Suprapubic skin (tissue), 4 donors: Measurements from ENCODE around the gene MAP1LC3B. TPM values are rescaled to one million over a fixed set of nuclear protein-coding genes. Genes with fewer than 3 reads are reported as not detected.

Experiments
- DNase-seq, 2 donors: peaks; one replicate each; pipeline ENCODE4 v3.0.0-alpha.2; 2019; ENCODE audit warnings: low spot score in 2 of 2
- H3K27ac ChIP-seq: fragments of 200-600 bp; sonication (generic); one replicate; pipeline ENCODE4 v1.5.1; 2019
- H3K27me3 ChIP-seq: fragments of 200-600 bp; sonication (generic); one replicate; pipeline ENCODE4 v1.5.1; 2019
- H3K36me3 ChIP-seq: fragments of 200-600 bp; sonication (generic); one replicate; pipeline ENCODE4 v1.5.1; 2019
- H3K4me1 ChIP-seq: fragments of 200-600 bp; sonication (generic); one replicate; pipeline ENCODE4 v1.5.1; 2019
- H3K4me3 ChIP-seq: fragments of 200-600 bp; sonication (generic); one replicate; pipeline ENCODE4 v1.5.1; 2019; ENCODE audit warnings: mild to moderate bottlenecking
- H3K9me3 ChIP-seq: fragments of 200-600 bp; sonication (generic); one replicate; pipeline ENCODE4 v1.5.1; 2019
- CTCF ChIP-seq, 2 donors: fragments of 200-600 bp in 1 of 2; fragments of 450-650 bp in 1 of 2; sonication (generic) in 1 of 2; IDR thresholded peaks; one replicate each; pipeline ENCODE4 v1.5.1; 2016 to 2019; ENCODE audit warnings: antibody characterized with exemption in 2 of 2, mild to moderate bottlenecking in 1 of 2, moderate library complexity in 1 of 2
- EP300 ChIP-seq: sonication (generic); formaldehyde crosslinking; IDR thresholded peaks from one replicate; pipeline ENCODE4 v1.6.1; 2017; ENCODE audit warnings: antibody characterized with exemption
- POLR2A ChIP-seq, 2 donors: fragments of 450-650 bp; IDR thresholded peaks; one replicate each; pipeline ENCODE4 v1.6.1; 2017; ENCODE audit warnings: antibody characterized with exemption in 2 of 2, mild to moderate bottlenecking in 2 of 2, moderate library complexity in 2 of 2
- POLR2AphosphoS5 ChIP-seq, 3 donors: sonication (generic); formaldehyde crosslinking; IDR thresholded peaks; one replicate each; pipeline ENCODE4 v1.6.1; 2017; ENCODE audit warnings: antibody characterized with exemption in 3 of 3
- WGBS: methylation state at CpG from one replicate; pipeline ENCODE4 v1.1.5; 2018; 5-methylcytosine and 5-hydroxymethylcytosine counted together
- total RNA-seq, 4 donors: library from RNA; depleted of rRNA; stranded (reverse); fragments of >200 nt; gene quantifications; one replicate each; pipeline ENCODE4 v1.1.0, GENCODE V29; 2016

Gene MAP1LC3B
- total RNA-seq, 4 donors from 2014 or later, result 57.8 to 82.0 (median 71.3) TPM

- peaks cover 10% of the 10 kb centered on the region for H3K36me3 ChIP-seq
- H3K4me3 ChIP-seq, result peak overlapping the region; percentile 6
- H3K9me3 ChIP-seq, result no peaks in the 10 kb centered on the region
- WGBS, result 72% methylated on average over 20 of the region's 23 CpGs
- TF ChIP-seq CTCF (IDR thresholded peaks at IDR 0.05) (no peak), POLR2AphosphoS5 (IDR thresholded peaks at IDR 0.05) (no peak), EP300 (no peak), POLR2A (IDR thresholded peaks at IDR 0.05) (no peak)
- H3K4me1 ChIP-seq, result peaks cover 10% of the 10 kb centered on the region
- DNase-seq, result no peak
- no peaks in the 10 kb centered on the region for H3K27me3 ChIP-seq
- peak overlapping the region; percentile 27 for H3K27ac ChIP-seq
Measured at GRCh38 chr16:87435372-87436224, 43.5 kb downstream of the MAP1LC3B start.

- H3K27me3 ChIP-seq, result no peaks in the 10 kb centered on the region
- WGBS, result 64% methylated on average over 27 of the region's 29 CpGs
- peaks cover 10% of the 10 kb centered on the region for H3K4me1 ChIP-seq
- TF ChIP-seq POLR2AphosphoS5 (IDR thresholded peaks at IDR 0.05) (no peak), EP300 (no peak), CTCF (IDR thresholded peaks at IDR 0.05) (no peak), POLR2A (IDR thresholded peaks at IDR 0.05) (no peak)
- no peaks in the 10 kb centered on the region for H3K9me3 ChIP-seq
- no peak overlapping the region for H3K4me3 ChIP-seq
- H3K36me3 ChIP-seq, result peaks cover 9% of the 10 kb centered on the region
- H3K27ac ChIP-seq, result peak overlapping the region; percentile 27
- no peak for DNase-seq
Measured at GRCh38 chr16:87436225-87437172, 44.4 kb downstream of the MAP1LC3B start.

- peaks cover 1% of the 10 kb centered on the region for H3K36me3 ChIP-seq
- no peak overlapping the region for H3K27ac ChIP-seq
- H3K4me3 ChIP-seq, result no peak overlapping the region
- TF ChIP-seq CTCF (IDR thresholded peaks at IDR 0.05) (no peak), EP300 (no peak), POLR2AphosphoS5 (IDR thresholded peaks at IDR 0.05) (no peak)
- 94% methylated on average over 14 of the region's 14 CpGs for WGBS
- peaks cover 8% of the 10 kb centered on the region for H3K4me1 ChIP-seq
- DNase-seq, result no peak
- no peaks in the 10 kb centered on the region for H3K27me3 ChIP-seq
- no peaks in the 10 kb centered on the region for H3K9me3 ChIP-seq
Measured at GRCh38 chr16:87437327-87437726, 45.2 kb downstream of the MAP1LC3B start.

GRCh38 chr16:87437911-87438610 is 45.9 kb downstream of the MAP1LC3B start:
- Histone ChIP-seq H3K27me3 (no peaks in the 10 kb centered on the region), H3K4me3 (no peak overlapping the region), H3K36me3 (no peaks in the 10 kb centered on the region), H3K27ac (no peak overlapping the region), H3K9me3 (no peaks in the 10 kb centered on the region), H3K4me1 (peaks cover 8% of the 10 kb centered on the region)
- TF ChIP-seq POLR2A (IDR thresholded peaks at IDR 0.05) (no peak), CTCF (IDR thresholded peaks at IDR 0.05) (no peak), POLR2AphosphoS5 (IDR thresholded peaks at IDR 0.05) (no peak), EP300 (no peak)
- WGBS, result 90% methylated on average over 17 of the region's 17 CpGs
- DNase-seq, result no peak
